A549 (cell line): ENCODE results near the gene TERB1. TPM values are rescaled to one million over a fixed set of nuclear protein-coding genes. Genes with fewer than 3 reads are reported as not detected.
A peak's percentile ranks its signal among the peaks of the same experiment; 100 is the strongest.

Experiments
- ATAC-seq, 2 experiments: fragments of 200-7000 bp in 1 of 2; fragments of >200 bp in 1 of 2; cut with Nextera tagmentation in 1 of 2; cut with Tn5 transposase in 1 of 2; 3 replicates each; pipeline versions ENCODE4 v1.8.0 to v1.9.1; 2018 to 2020; ENCODE audit warnings: mild to moderate bottlenecking in 1 of 2, moderate library complexity in 1 of 2
- CTCF ChIA-PET: fragments of 300-600 bp; sonication (Branson Sonifier 250); formaldehyde crosslinking; extraction: SDS; loops from one replicate; lab custom pipeline; 2021; ENCODE audit warnings: antibody characterized with exemption, inconsistent platforms; lab: Yijun Ruan, JAX
- POLR2A ChIA-PET: fragments of 350-600 bp; formaldehyde crosslinking; extraction: SDS; loops from one replicate; lab custom pipeline; 2021; ENCODE audit warnings: antibody characterized with exemption, inconsistent platforms; lab: Yijun Ruan, JAX
- DNase-seq, 2 experiments: peaks; one replicate each; pipeline versions ENCODE4 v3.0.0 to v3.0.0-alpha.2; 2011 to 2016; ENCODE audit warnings: low read depth in 1 of 2, low spot score in 1 of 2
- FAIRE-seq: peaks from 2 replicates; lab custom pipeline; 2011; peaks lifted over from hg19 to GRCh38; lab: Jason Lieb, UNC
- H3K27ac ChIP-seq, 2 experiments: fragments of >200 bp; sonication (Bioruptor Twin); formaldehyde crosslinking; 3 replicates each; pipeline ENCODE4 v1.5.1; 2016 to 2017
- H3K4me1 ChIP-seq: fragments of >200 bp; sonication (Bioruptor Twin); formaldehyde crosslinking; 3 replicates; pipeline ENCODE4 v1.6.1; 2016
- H3K4me2 ChIP-seq: fragments of >200 bp; sonication (Bioruptor Twin); formaldehyde crosslinking; 3 replicates; pipeline ENCODE4 v1.6.1; 2016
- H3K4me3 ChIP-seq: fragments of >200 bp; sonication (Bioruptor Twin); formaldehyde crosslinking; 3 replicates; pipeline ENCODE4 v1.5.1; 2016
- H3K9me3 ChIP-seq: fragments of >200 bp; sonication (Bioruptor Twin); formaldehyde crosslinking; 3 replicates; pipeline ENCODE4 v1.6.1; 2016
- CBX2 ChIP-seq: fragments of 200-600 bp; sonication (generic); IDR thresholded peaks from 2 replicates; pipeline ENCODE4 v1.6.1; 2016; ENCODE audit warnings: low read depth, mild to moderate bottlenecking, borderline replicate concordance
- CBX8 ChIP-seq: fragments of 200-600 bp; sonication (generic); IDR thresholded peaks from 2 replicates; pipeline ENCODE4 v1.6.1; 2016
- CHD4 ChIP-seq: fragments of 200-600 bp; sonication (generic); IDR thresholded peaks from 2 replicates; pipeline ENCODE4 v1.6.1; 2016; ENCODE audit warnings: antibody characterized with exemption, mild to moderate bottlenecking, borderline replicate concordance
- ESRRA ChIP-seq: fragments of 150-350 bp; IDR thresholded peaks from 2 replicates; pipeline ENCODE4 v1.6.1; 2014; ENCODE audit warnings: mild to moderate bottlenecking, low read length, borderline replicate concordance
- FOSB ChIP-seq: fragments of 250-450 bp; sonication (Bioruptor Pico); IDR thresholded peaks from 2 replicates; pipeline ENCODE4 v1.5.0; 2020; ENCODE audit warnings: mild to moderate bottlenecking, moderate library complexity
- FOXS1 ChIP-seq: fragments of 250-450 bp; sonication (Bioruptor Pico); IDR thresholded peaks from 2 replicates; pipeline ENCODE4 v1.5.0; 2020; ENCODE audit warnings: mild to moderate bottlenecking, moderate library complexity
- GATA3 ChIP-seq: IDR thresholded peaks from 2 replicates; pipeline ENCODE4 v1.6.1; 2012; ENCODE audit warnings: borderline replicate concordance
- HDAC2 ChIP-seq: fragments of 200-600 bp; sonication (generic); IDR thresholded peaks from 2 replicates; pipeline ENCODE4 v1.6.1; 2016
- HOXB5 ChIP-seq: fragments of 250-450 bp; sonication (Bioruptor Pico); IDR thresholded peaks from 2 replicates; pipeline ENCODE4 v1.5.0; 2020; ENCODE audit warnings: mild to moderate bottlenecking, moderate library complexity
- JUN ChIP-seq, 2 experiments: fragments of >200 bp; sonication (Bioruptor Twin); formaldehyde crosslinking; IDR thresholded peaks; 2 replicates in 1 of 2; 3 replicates in 1 of 2; pipeline ENCODE4 v1.6.1; 2016 to 2017
- MAFK ChIP-seq: fragments of 450-650 bp; IDR thresholded peaks from 2 replicates; pipeline ENCODE4 v1.6.1; 2014; ENCODE audit not compliant: partially characterized antibody
- NFE2L2 ChIP-seq: fragments of 150-350 bp; conservative IDR thresholded peaks from 2 replicates; pipeline ENCODE4 v1.6.1; 2014; ENCODE audit warnings: low read length
- NPAS2 ChIP-seq: fragments of 250-450 bp; sonication (Bioruptor Pico); IDR thresholded peaks from 2 replicates; pipeline ENCODE4 v1.8.0; 2022; ENCODE audit warnings: mild to moderate bottlenecking, moderate library complexity, borderline replicate concordance
- RFX5 ChIP-seq: fragments of 450-650 bp; IDR thresholded peaks from 2 replicates; pipeline ENCODE4 v1.7.1; 2014; ENCODE audit warnings: antibody characterized with exemption, mild to moderate bottlenecking, moderate library complexity
- SREBF2 ChIP-seq: fragments of 450-650 bp; IDR thresholded peaks from 2 replicates; pipeline ENCODE4 v1.6.1; 2014; ENCODE audit warnings: mild to moderate bottlenecking, moderate library complexity
- TFCP2L1 ChIP-seq: fragments of 250-450 bp; sonication (Bioruptor Pico); IDR thresholded peaks from 2 replicates; pipeline ENCODE4 v1.5.0; 2021; ENCODE audit warnings: mild to moderate bottlenecking
- ZC3H11A ChIP-seq: fragments of 450-650 bp; IDR thresholded peaks from 2 replicates; pipeline ENCODE4 v1.6.1; 2014; ENCODE audit warnings: antibody characterized with exemption, mild to moderate bottlenecking
- ZSCAN20 ChIP-seq: fragments of 250-450 bp; sonication (Bioruptor Pico); IDR thresholded peaks from 2 replicates; pipeline ENCODE4 v1.8.0; 2022; ENCODE audit warnings: mild to moderate bottlenecking, moderate library complexity
- WGBS: methylation state at CpG from one replicate; pipeline ENCODE4 v1.1.6; 2017; ENCODE audit errors: missing lambda C conversion rate; 5-methylcytosine and 5-hydroxymethylcytosine counted together
- polyA plus RNA-seq, 4 experiments: library from polyadenylated mRNA; depleted of rRNA in 3 of 4; stranded (reverse); fragments of >200 nt; fragmentation: RNase III in 1 of 4; extraction: RNeasy Plus Mini Kit Qiagen cat#74134 plus additional on column Dnase treatment in 1 of 4; gene quantifications; 2 replicates in 3 of 4; 3 replicates in 1 of 4; pipeline ENCODE4 v1.2.3, GENCODE V29; 2011 to 2017
- TF ChIP-seq, protein P1 (sequence below): fragments of >200 bp; sonication (Bioruptor Twin); formaldehyde crosslinking; IDR thresholded peaks from 3 replicates; pipeline ENCODE4 v1.6.1; 2016
- TF ChIP-seq, protein P2 (sequence below): IDR thresholded peaks from 2 replicates; pipeline ENCODE4 v1.6.1; 2012
- TF ChIP-seq, protein P3 (sequence below): IDR thresholded peaks from 2 replicates; pipeline ENCODE4 v1.6.1; 2012

TERB1 gene
- polyA plus RNA-seq, 2 of the 4 experiments (the other 2 are of a cell fraction), result 0.17 to 0.18 TPM

DNA sequence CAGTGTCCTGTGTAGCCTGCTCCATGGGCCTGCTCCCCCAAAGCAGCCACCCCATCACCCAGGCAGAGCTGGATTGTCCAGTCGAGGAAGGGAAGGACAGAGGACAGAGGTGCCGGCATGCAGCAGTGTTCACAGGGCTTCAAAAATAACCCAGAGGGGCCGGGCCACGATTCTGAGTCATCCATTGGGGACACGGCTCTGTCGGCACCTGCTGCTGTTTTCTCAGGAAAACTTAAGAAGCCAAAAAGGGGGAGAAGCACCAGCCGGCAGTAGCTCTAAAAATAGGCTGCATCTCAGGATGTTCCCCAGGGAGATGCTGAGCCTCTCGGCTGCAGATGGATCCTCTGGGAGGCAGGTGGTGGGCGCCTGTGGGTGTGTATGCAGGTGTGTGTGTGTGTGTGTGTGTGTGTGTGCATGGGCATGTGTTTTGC is 44.4 kb upstream of the TERB1 start (continued):
- TF ChIP-seq ZC3H11A (no peak), HOXB5 (CRISPR knock-in tag) (no peak), ESRRA (no peak), CBX8 (no peak)

DNA sequence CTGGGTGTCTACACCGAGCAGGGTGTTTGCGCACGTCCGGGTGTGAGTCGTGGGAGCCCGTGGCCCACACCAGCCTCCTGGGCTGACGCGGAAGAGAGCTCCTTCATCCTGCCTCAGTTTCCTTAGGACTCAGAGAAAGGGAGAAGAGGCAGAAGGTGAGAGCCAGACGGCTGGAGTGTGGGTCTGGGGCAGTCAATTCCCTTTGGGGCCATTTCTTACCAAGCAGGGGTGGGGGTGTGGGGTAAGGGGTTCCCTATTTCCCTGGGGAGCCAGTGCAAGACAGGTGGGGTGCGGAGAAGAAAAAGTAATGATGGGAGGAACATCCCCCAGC is 43.7 kb upstream of the TERB1 start:
- POLR2A ChIA-PET, result no interaction called here
- Histone ChIP-seq H3K27ac (peak overlapping the region in 1 of 2 experiments; percentile 49; a peak in 3 of 6 replicates), H3K4me2 (peak overlapping the region; percentile 90), H3K4me3 (peak overlapping the region; percentile 37), H3K4me1 (peaks cover 3% of the 10 kb centered on the region; the same call in 1 of the 3 replicates), H3K9me3 (no peaks in the 10 kb centered on the region)
- TF ChIP-seq NFE2L2, result no peak
- no peak for TF ChIP-seq CHD4
- TF ChIP-seq HDAC2, result no peak
- TF ChIP-seq, protein P1, sequence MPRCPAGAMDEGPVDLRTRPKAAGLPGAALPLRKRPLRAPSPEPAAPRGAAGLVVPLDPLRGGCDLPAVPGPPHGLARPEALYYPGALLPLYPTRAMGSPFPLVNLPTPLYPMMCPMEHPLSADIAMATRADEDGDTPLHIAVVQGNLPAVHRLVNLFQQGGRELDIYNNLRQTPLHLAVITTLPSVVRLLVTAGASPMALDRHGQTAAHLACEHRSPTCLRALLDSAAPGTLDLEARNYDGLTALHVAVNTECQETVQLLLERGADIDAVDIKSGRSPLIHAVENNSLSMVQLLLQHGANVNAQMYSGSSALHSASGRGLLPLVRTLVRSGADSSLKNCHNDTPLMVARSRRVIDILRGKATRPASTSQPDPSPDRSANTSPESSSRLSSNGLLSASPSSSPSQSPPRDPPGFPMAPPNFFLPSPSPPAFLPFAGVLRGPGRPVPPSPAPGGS, result no peak
- TF ChIP-seq GATA3, result no peak
- no peak for TF ChIP-seq NPAS2
- TF ChIP-seq TFCP2L1 (CRISPR knock-in tag), result no peak
- TF ChIP-seq SREBF2, result no peak
- TF ChIP-seq MAFK, result no peak
- no peak for TF ChIP-seq FOXS1 (CRISPR knock-in tag)
- TF ChIP-seq JUN (IDR thresholded peaks at IDR 0.05), result no peak
- no peak for TF ChIP-seq RFX5
- CTCF ChIA-PET, result interaction anchor here (1.0 to 7.0 kb wide), 4 partner anchors 14 to 237 kb away, joined by 3 to 65 read pairs (median 22); partner anchors contain the start of gene NAE1
- DNase-seq, result no peak
- no peak for FAIRE-seq
- 45% methylated on average over 10 of the region's 10 CpGs for WGBS
- no peak for ATAC-seq

DNA sequence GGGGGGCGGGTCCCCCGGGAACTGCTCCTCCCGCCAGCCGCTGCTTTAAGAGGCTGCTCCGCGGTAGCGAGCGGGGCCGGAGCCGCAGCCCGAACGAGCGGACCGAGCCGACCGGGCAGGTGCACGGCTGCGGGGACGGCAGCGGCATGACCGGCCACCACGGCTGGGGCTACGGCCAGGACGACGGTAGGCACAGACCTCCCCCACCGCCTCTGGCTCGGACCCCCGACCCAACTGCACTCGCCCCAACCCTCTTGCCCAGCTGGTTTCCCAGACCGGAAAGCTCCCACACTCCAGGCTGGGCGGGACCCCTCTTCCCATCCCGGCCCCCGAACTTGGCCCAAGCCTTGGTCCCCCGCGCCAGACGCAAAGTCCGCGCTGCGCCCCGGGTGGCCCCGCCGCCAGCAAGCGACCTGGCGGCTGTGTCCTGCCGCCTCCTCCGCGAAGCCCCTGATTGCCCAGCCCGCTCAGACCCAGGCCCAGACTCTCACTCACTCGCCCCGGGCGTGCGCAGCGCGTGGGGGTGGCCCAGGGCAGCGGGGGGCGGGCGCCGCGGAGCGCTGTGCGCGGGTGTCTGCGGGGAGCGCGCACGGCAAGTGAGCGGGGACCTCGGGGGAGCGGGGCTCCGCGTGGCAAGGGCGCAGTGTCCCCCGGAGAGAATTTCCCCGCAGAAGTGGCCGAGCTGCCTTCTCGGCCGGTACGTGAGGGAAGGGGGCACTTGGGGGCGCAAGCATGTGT is 43.1 kb upstream of the TERB1 start, which contains the start of gene CA7:
CA7 (plus strand) TSS at position 73 of the 738 bp plus-strand sequence; CDS start at position 147, 74 bp downstream.
- ChIA-PET POLR2A (no interaction called here), CTCF (interaction anchor here (0.9 to 7.0 kb wide), 6 partner anchors 13 to 236 kb away, joined by 3 to 65 read pairs (median 13); partner anchors contain the start of gene NAE1)
- ATAC-seq, result peak in 1 of 2 experiments; percentile 20; a peak in 2 of 6 replicates
- 49% methylated on average over 23 of the region's 79 CpGs for WGBS
- Histone ChIP-seq H3K9me3 (no peaks in the 10 kb centered on the region), H3K4me3 (peak within 1 kb of the TSS; percentile 37), H3K27ac (peak within 1 kb of the TSS in 1 of 2 experiments; percentile 49; a peak in 3 of 6 replicates), H3K4me1 (peaks cover 3% of the 10 kb centered on the region; the same call in 1 of the 3 replicates), H3K4me2 (peak within 1 kb of the TSS; percentile 90)
- DNase-seq, result no peak
- no peak for FAIRE-seq
- TF ChIP-seq FOSB (no peak), CBX8 (no peak)

DNA sequence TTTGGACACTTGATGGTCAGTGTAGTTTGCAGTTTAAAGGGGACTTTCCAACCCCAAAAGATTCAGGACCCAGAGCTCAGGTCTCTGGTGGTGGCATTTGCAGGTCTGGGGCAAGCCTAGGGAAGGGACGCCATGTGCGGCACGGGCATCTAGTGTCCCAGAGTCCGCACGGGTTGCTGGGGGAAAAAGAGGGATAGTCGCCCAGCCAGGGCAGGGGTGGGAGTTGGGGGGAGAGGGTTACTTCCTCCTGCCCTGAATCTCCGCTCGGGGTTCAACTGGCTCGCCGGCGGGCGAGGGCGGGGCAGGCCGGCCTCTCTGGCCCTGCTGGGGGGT is 42.6 kb upstream of the TERB1 start:
- DNase-seq (no peak), FAIRE-seq (no peak), ATAC-seq (no peak)
- peak overlapping the region; percentile 90 for H3K4me2 ChIP-seq
- no peaks in the 10 kb centered on the region for H3K9me3 ChIP-seq
- POLR2A ChIA-PET, result no interaction called here
- TF ChIP-seq HOXB5 (CRISPR knock-in tag) (no peak), CBX2 (no peak), CHD4 (no peak), ZSCAN20 (CRISPR knock-in tag) (no peak), NFE2L2 (no peak)
- TF ChIP-seq, protein P2, sequence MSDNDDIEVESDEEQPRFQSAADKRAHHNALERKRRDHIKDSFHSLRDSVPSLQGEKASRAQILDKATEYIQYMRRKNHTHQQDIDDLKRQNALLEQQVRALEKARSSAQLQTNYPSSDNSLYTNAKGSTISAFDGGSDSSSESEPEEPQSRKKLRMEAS, result no peak
- TF ChIP-seq, protein P3, sequence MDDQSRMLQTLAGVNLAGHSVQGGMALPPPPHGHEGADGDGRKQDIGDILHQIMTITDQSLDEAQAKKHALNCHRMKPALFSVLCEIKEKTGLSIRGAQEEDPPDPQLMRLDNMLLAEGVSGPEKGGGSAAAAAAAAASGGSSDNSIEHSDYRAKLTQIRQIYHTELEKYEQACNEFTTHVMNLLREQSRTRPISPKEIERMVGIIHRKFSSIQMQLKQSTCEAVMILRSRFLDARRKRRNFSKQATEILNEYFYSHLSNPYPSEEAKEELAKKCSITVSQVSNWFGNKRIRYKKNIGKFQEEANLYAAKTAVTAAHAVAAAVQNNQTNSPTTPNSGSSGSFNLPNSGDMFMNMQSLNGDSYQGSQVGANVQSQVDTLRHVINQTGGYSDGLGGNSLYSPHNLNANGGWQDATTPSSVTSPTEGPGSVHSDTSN, result no peak
- TF ChIP-seq, all 56 proteins: peak for 0
- no peak overlapping the region for H3K27ac ChIP-seq
- CTCF ChIA-PET, result interaction anchor here (0.9 to 4.8 kb wide), 5 partner anchors 13 to 236 kb away, joined by 3 to 41 read pairs (median 5); partner anchors contain the start of gene NAE1
- WGBS, result 86% methylated on average over 5 of the region's 14 CpGs
- H3K4me1 ChIP-seq, result peaks cover 3% of the 10 kb centered on the region; the same call in 1 of the 3 replicates
- no peak overlapping the region; the same call in 2 of the 3 replicates for H3K4me3 ChIP-seq
